WTC11 (cell line): ENCODE results near the gene TVP23C. TPM values are rescaled to one million over a fixed set of nuclear protein-coding genes. Genes with fewer than 3 reads are reported as not detected.

Experiments used
- ATAC-seq: fragments of 200-7000 bp; cut with Tn5 transposase; 2 replicates; pipeline ENCODE4 v1.10.0; 2021; ENCODE audit warnings: mild to moderate bottlenecking, moderate library complexity
- CTCF ChIA-PET: fragments of 300-600 bp; sonication (Branson Sonifier 250); formaldehyde crosslinking; loops from one replicate; lab custom pipeline; 2021; ENCODE audit warnings: antibody characterized with exemption; lab: Charles Lee
- POLR2A ChIA-PET: fragments of 350-600 bp; sonication (Branson Sonifier 250); formaldehyde crosslinking; loops from one replicate; lab custom pipeline; 2021; ENCODE audit warnings: antibody characterized with exemption; lab: Charles Lee
- DNase-seq: peaks from one replicate; pipeline ENCODE4 v3.0.0; 2021; ENCODE audit warnings: low spot score
- H3K27ac Mint-ChIP-seq: 2 replicates; pipeline ENCODE4 v1.8.0; 2021; ENCODE audit warnings: mixed read lengths
- H3K27me3 Mint-ChIP-seq: 2 replicates; pipeline ENCODE4 v1.8.0; 2021; ENCODE audit warnings: low read depth, mild to moderate bottlenecking, moderate library complexity, mixed read lengths
- H3K36me3 Mint-ChIP-seq: 2 replicates; pipeline ENCODE4 v1.8.0; 2021; ENCODE audit warnings: mixed read lengths
- H3K4me1 Mint-ChIP-seq: 2 replicates; pipeline ENCODE4 v1.8.0; 2022; ENCODE audit warnings: mixed read lengths
- H3K4me3 Mint-ChIP-seq: 2 replicates; pipeline ENCODE4 v1.8.0; 2021; ENCODE audit warnings: mild to moderate bottlenecking, moderate library complexity, mixed read lengths
- H3K9me3 Mint-ChIP-seq: 2 replicates; pipeline ENCODE4 v1.8.0; 2021; ENCODE audit warnings: mixed read lengths
- AR ChIP-seq: fragments of 250-450 bp; sonication (Bioruptor Pico); IDR thresholded peaks from 2 replicates; pipeline ENCODE4 v1.9.0; 2021; ENCODE audit warnings: mild to moderate bottlenecking
- CBFB ChIP-seq: sonication (generic); formaldehyde crosslinking; IDR thresholded peaks from 2 replicates; pipeline ENCODE4 v1.8.1; 2022; ENCODE audit warnings: mild to moderate bottlenecking, low read depth, missing genetic modification reagents
- ELF4 ChIP-seq: sonication (generic); formaldehyde crosslinking; IDR thresholded peaks from 2 replicates; pipeline ENCODE4 v1.8.1; 2022; ENCODE audit warnings: low read depth, mild to moderate bottlenecking, moderate library complexity, missing genetic modification reagents
- EMX1 ChIP-seq: fragments of 250-450 bp; sonication (Bioruptor Pico); IDR thresholded peaks from 2 replicates; pipeline ENCODE4 v1.8.0; 2021; ENCODE audit warnings: mild to moderate bottlenecking
- GTF2I ChIP-seq: fragments of 250-450 bp; sonication (Bioruptor Pico); conservative IDR thresholded peaks from 2 replicates; pipeline ENCODE4 v1.4.0; 2021; ENCODE audit warnings: mild to moderate bottlenecking
- MYBL2 ChIP-seq: sonication (generic); formaldehyde crosslinking; IDR thresholded peaks from 2 replicates; pipeline ENCODE4 v1.8.1; 2023; ENCODE audit warnings: mild to moderate bottlenecking, moderate library complexity, missing genetic modification reagents
- NR1H2 ChIP-seq: sonication (generic); formaldehyde crosslinking; IDR thresholded peaks from 2 replicates; pipeline ENCODE4 v1.9.0; 2021; ENCODE audit warnings: mild to moderate bottlenecking, moderate library complexity, missing genetic modification reagents
- RORB ChIP-seq: fragments of 250-450 bp; sonication (Bioruptor Pico); IDR thresholded peaks from 2 replicates; pipeline ENCODE4 v1.9.0; 2021; ENCODE audit warnings: mild to moderate bottlenecking
- TP53 ChIP-seq: sonication (generic); formaldehyde crosslinking; IDR thresholded peaks from 2 replicates; pipeline ENCODE4 v1.8.1; 2023; ENCODE audit warnings: mild to moderate bottlenecking, missing genetic modification reagents
- ZNF281 ChIP-seq: sonication (generic); formaldehyde crosslinking; IDR thresholded peaks from 2 replicates; pipeline ENCODE4 v1.8.0; 2023; ENCODE audit warnings: mild to moderate bottlenecking, missing genetic modification reagents
- ZNF416 ChIP-seq: fragments of 250-450 bp; sonication (Bioruptor Pico); IDR thresholded peaks from 2 replicates; pipeline ENCODE4 v1.9.0; 2021; ENCODE audit warnings: mild to moderate bottlenecking, inconsistent platforms
- ZNF532 ChIP-seq: fragments of 250-450 bp; sonication (Bioruptor Pico); IDR thresholded peaks from 2 replicates; pipeline ENCODE4 v1.9.0; 2021; ENCODE audit warnings: mild to moderate bottlenecking, borderline replicate concordance
- total RNA-seq: library from RNA; stranded (reverse); gene quantifications from 3 replicates; pipeline ENCODE4 v1.2.3, GENCODE V29; 2021
- TF ChIP-seq, protein P1 (sequence below): sonication (generic); formaldehyde crosslinking; IDR thresholded peaks from 2 replicates; pipeline ENCODE4 v1.8.1; 2022; ENCODE audit warnings: mild to moderate bottlenecking, moderate library complexity, missing genetic modification reagents
- TF ChIP-seq, protein P2 (sequence below): sonication (generic); formaldehyde crosslinking; IDR thresholded peaks from 2 replicates; pipeline ENCODE4 v1.8.0; 2022; ENCODE audit warnings: mild to moderate bottlenecking, missing genetic modification reagents
- TF ChIP-seq, protein P3 (sequence below): fragments of 250-450 bp; sonication (Bioruptor Pico); IDR thresholded peaks from 2 replicates; pipeline ENCODE4 v1.9.0; 2021; ENCODE audit warnings: mild to moderate bottlenecking
- TF ChIP-seq, protein P4 (sequence below): sonication (generic); formaldehyde crosslinking; IDR thresholded peaks from 2 replicates; pipeline ENCODE4 v1.8.0; 2023; ENCODE audit warnings: missing genetic modification reagents

Gene TVP23C
- total RNA-seq, 1 experiment from 2014 or later, result 16.9 TPM

- TF ChIP-seq, protein P1, sequence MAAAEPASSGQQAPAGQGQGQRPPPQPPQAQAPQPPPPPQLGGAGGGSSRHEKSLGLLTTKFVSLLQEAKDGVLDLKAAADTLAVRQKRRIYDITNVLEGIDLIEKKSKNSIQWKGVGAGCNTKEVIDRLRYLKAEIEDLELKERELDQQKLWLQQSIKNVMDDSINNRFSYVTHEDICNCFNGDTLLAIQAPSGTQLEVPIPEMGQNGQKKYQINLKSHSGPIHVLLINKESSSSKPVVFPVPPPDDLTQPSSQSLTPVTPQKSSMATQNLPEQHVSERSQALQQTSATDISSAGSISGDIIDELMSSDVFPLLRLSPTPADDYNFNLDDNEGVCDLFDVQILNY (CRISPR knock-in tag), result no peak
- TF ChIP-seq, protein P2, sequence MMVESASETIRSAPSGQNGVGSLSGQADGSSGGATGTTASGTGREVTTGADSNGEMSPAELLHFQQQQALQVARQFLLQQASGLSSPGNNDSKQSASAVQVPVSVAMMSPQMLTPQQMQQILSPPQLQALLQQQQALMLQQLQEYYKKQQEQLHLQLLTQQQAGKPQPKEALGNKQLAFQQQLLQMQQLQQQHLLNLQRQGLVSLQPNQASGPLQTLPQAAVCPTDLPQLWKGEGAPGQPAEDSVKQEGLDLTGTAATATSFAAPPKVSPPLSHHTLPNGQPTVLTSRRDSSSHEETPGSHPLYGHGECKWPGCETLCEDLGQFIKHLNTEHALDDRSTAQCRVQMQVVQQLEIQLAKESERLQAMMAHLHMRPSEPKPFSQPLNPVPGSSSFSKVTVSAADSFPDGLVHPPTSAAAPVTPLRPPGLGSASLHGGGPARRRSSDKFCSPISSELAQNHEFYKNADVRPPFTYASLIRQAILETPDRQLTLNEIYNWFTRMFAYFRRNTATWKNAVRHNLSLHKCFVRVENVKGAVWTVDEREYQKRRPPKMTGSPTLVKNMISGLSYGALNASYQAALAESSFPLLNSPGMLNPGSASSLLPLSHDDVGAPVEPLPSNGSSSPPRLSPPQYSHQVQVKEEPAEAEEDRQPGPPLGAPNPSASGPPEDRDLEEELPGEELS (CRISPR knock-in tag), result no peak
- TF ChIP-seq, all 79 proteins: peak for 0
These were observed 105.6 kb downstream of the TVP23C start (continued) for GRCh38 chr17:15457723-15458094.

- H3K27me3 Mint-ChIP-seq, result no peaks in the 10 kb centered on the region
- H3K4me3 Mint-ChIP-seq, result no peak overlapping the region
- H3K27ac Mint-ChIP-seq, result no peak overlapping the region
- peaks cover 14% of the 10 kb centered on the region for H3K9me3 Mint-ChIP-seq
- POLR2A ChIA-PET, result interaction anchor here (1.2 kb wide), 1 partner anchor 47 kb away, joined by 5 read pairs; no protein-coding TSS in a partner anchor
- H3K36me3 Mint-ChIP-seq, result peaks cover 23% of the 10 kb centered on the region
- ATAC-seq (no peak), DNase-seq (no peak)
- no peaks in the 10 kb centered on the region for H3K4me1 Mint-ChIP-seq
- CTCF ChIA-PET, result interaction anchor here (0.6 to 2.5 kb wide), 4 partner anchors 20 to 195 kb away, joined by 3 to 19 read pairs (median 6); no protein-coding TSS in a partner anchor
- TF ChIP-seq GTF2I, result no peak
- TF ChIP-seq, protein P3, sequence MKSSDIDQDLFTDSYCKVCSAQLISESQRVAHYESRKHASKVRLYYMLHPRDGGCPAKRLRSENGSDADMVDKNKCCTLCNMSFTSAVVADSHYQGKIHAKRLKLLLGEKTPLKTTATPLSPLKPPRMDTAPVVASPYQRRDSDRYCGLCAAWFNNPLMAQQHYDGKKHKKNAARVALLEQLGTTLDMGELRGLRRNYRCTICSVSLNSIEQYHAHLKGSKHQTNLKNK (CRISPR knock-in tag), result no peak
- TF ChIP-seq TP53 (CRISPR knock-in tag), result no peak
- TF ChIP-seq, protein P4, sequence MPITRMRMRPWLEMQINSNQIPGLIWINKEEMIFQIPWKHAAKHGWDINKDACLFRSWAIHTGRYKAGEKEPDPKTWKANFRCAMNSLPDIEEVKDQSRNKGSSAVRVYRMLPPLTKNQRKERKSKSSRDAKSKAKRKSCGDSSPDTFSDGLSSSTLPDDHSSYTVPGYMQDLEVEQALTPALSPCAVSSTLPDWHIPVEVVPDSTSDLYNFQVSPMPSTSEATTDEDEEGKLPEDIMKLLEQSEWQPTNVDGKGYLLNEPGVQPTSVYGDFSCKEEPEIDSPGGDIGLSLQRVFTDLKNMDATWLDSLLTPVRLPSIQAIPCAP (CRISPR knock-in tag), result no peak
- TF ChIP-seq ZNF532 (CRISPR knock-in tag), result no peak
- TF ChIP-seq ZNF281 (CRISPR knock-in tag), result no peak
- no peak for TF ChIP-seq MYBL2 (CRISPR knock-in tag)
- TF ChIP-seq ZNF416 (CRISPR knock-in tag), result no peak
- no peak for TF ChIP-seq AR (CRISPR knock-in tag)
- TF ChIP-seq EMX1, result no peak
- TF ChIP-seq NR1H2, result no peak
- TF ChIP-seq RORB, result no peak
- TF ChIP-seq CBFB (CRISPR knock-in tag), result no peak
- TF ChIP-seq ELF4 (CRISPR knock-in tag), result no peak
These were observed 106.1 kb downstream of the TVP23C start for GRCh38 chr17:15456972-15457722.
